Fibroblast of skin of abdomen (primary cell): ENCODE measurements around the gene NYAP1.
"Not testable (repeated sequence)": the region's sequence is repeated elsewhere in the genome, so short reads cannot be mapped to it uniquely, and the experiment has no call there.

Experiments used
- DNase-seq: peaks from one replicate; pipeline ENCODE4 v3.0.0-alpha.2; 2013

NYAP1 gene

GRCh38 chr7:100513212-100513810 lies 29.6 kb downstream of the NYAP1 start:
- DNase-seq = no peak

- peak; percentile 88 for DNase-seq
Measured at GRCh38 chr7:100515072-100515532, 31.4 kb downstream of the NYAP1 start.

GRCh38 chr7:100516135-100516812 lies 32.5 kb downstream of the NYAP1 start:
- DNase-seq = peak; percentile 98

- DNase-seq = no peak
Measured at GRCh38 chr7:100517305-100517704, 33.6 kb downstream of the NYAP1 start.

- no peak for DNase-seq
Measured at GRCh38 chr7:100519580-100519979, 35.9 kb downstream of the NYAP1 start.

- no peak for DNase-seq
Measured at GRCh38 chr7:100520138-100520537, 36.4 kb downstream of the NYAP1 start.

- DNase-seq = no peak
Measured at GRCh38 chr7:100521076-100521475, 37.3 kb downstream of the NYAP1 start.

GRCh38 chr7:100521909-100522593 lies 38.3 kb downstream of the NYAP1 start:
- not testable (repeated sequence) for DNase-seq

GRCh38 chr7:100523192-100523591 lies 39.5 kb downstream of the NYAP1 start:
- not testable (repeated sequence) for DNase-seq

- not testable (repeated sequence) for DNase-seq
Measured at GRCh38 chr7:100528108-100528866, 44.6 kb downstream of the NYAP1 start.

- no peak for DNase-seq
Measured at GRCh38 chr7:100532165-100533022, 48.7 kb downstream of the NYAP1 start.

GRCh38 chr7:100535982-100536381 lies 52.3 kb downstream of the NYAP1 start:
- DNase-seq = not testable (repeated sequence)

GRCh38 chr7:100536695-100537094 lies 53.0 kb downstream of the NYAP1 start:
- DNase-seq = not testable (repeated sequence)

- no peak for DNase-seq
Measured at GRCh38 chr7:100538348-100538653, 54.6 kb downstream of the NYAP1 start.

GRCh38 chr7:100538654-100539435 lies 55.1 kb downstream of the NYAP1 start, which contains the start of gene AGFG2:
Gene AGFG2 (plus strand): TSS chr7:100539203. CDS start chr7:100539347, 144 bp downstream.
- DNase-seq = peak; percentile 100

- DNase-seq = no peak
Measured at GRCh38 chr7:100539436-100540006, 55.8 kb downstream of the NYAP1 start.

- no peak for DNase-seq
Measured at GRCh38 chr7:100540073-100540723, 56.5 kb downstream of the NYAP1 start.

GRCh38 chr7:100541309-100541708 lies 57.6 kb downstream of the NYAP1 start:
- DNase-seq = not testable (repeated sequence)

GRCh38 chr7:100543586-100543985 lies 59.9 kb downstream of the NYAP1 start:
- DNase-seq = no peak

- no peak for DNase-seq
Measured at GRCh38 chr7:100544386-100544785, 60.7 kb downstream of the NYAP1 start.
